ENCODE results near the gene UBN2.

The UBN2 gene

DNA sequence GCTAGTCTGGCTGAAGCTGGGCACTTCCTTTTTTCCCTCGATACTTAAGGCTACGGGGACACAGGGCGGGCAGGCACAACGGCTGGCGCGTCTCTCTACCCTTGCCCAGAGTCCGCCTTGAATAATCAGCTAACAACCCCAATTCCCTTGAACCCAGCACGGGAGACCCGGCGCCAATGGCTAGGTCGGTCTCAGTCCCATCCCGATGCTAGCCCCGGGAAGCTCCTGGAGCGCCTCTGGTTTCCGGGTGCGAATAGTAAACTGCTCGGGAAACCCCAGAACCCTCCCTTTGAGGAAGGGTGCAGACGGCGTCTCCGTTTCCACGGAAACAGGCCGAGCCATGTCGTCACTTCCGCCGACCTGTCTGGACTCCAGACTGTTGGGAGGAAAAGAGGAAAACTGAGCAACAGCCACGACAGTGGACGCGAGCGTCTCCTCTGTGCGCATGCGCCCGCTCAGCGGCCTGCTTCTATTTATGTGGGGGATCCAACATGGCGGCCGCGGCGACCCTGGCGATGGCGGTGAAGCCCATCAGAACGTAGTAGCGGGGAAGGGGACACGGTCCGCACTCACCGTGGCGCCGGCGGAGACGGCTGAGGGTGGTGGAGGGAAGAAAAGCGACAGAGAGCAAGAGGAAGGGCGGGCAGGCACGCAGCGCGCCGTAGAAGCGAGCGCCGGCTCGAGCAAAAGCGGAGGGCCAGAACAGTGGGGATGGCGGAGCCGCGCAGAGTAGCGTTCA lies at the start of gene UBN2:
UBN2 (plus strand) TSS at position 464 of the 739 bp plus-strand sequence; CDS start at position 712, 248 bp downstream.
- TF ChIP-seq, protein P1, sequence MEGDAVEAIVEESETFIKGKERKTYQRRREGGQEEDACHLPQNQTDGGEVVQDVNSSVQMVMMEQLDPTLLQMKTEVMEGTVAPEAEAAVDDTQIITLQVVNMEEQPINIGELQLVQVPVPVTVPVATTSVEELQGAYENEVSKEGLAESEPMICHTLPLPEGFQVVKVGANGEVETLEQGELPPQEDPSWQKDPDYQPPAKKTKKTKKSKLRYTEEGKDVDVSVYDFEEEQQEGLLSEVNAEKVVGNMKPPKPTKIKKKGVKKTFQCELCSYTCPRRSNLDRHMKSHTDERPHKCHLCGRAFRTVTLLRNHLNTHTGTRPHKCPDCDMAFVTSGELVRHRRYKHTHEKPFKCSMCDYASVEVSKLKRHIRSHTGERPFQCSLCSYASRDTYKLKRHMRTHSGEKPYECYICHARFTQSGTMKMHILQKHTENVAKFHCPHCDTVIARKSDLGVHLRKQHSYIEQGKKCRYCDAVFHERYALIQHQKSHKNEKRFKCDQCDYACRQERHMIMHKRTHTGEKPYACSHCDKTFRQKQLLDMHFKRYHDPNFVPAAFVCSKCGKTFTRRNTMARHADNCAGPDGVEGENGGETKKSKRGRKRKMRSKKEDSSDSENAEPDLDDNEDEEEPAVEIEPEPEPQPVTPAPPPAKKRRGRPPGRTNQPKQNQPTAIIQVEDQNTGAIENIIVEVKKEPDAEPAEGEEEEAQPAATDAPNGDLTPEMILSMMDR (conservative IDR thresholded peaks at IDR 0.05; ENCODE audit: low read depth, low read length), result no peak
- peak; percentile 98 for DNase-seq (ENCODE audit: low read depth)

DNA sequence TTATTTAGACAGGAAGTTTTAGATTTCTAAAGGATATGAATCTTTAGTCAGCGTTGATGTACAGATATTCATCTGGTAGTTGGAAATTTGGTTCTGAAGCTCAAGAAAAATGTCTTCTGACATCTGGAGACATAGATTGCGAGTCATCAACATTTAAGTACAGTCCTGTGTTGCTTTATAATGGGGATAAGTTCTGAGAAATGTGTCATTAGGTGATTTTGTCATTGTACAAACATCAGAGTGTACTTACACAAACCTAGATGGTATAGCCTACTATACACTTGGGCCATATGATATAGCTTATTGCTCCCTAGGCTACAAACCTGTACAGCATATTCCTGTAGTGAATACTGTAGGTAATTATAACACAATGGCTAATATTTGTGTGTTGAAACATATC lies 49.6 kb upstream of the UBN2 start:
- no peak for DNase-seq (ENCODE audit: low read depth)
- TF ChIP-seq, protein P1 (conservative IDR thresholded peaks at IDR 0.05; ENCODE audit: low read depth, low read length), result no peak

More for the DNA sequence above, at the start of gene UBN2:
- H3K4me3 ChIP-seq (ENCODE audit: low read depth, low read length), result peak within 1 kb of the TSS; percentile 78

DNA sequence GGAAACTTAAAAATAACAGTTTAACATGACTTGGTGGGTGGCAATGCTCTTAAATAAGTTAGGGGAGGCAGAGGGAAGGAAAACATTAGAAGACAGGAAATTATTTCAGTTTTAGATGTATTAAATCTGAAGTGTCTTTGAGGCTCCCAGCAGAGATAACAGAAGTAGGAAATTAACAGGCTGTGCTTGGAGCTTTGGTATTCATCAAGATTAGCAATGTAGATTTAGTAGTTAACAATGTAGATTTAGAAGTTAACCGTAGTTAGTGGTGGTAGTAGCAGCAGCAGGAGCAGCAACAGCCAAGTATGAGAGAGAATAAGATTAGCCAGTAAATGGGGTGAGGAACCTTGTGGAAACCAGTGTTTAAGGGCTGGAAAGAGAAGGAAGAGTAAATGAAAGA lies 48.7 kb upstream of the UBN2 start:
- DNase-seq (ENCODE audit: low read depth), result no peak

More for the DNA sequence above, 49.6 kb upstream of the UBN2 start:
- no peak overlapping the region for H3K4me3 ChIP-seq (ENCODE audit: low read depth, low read length)

DNA sequence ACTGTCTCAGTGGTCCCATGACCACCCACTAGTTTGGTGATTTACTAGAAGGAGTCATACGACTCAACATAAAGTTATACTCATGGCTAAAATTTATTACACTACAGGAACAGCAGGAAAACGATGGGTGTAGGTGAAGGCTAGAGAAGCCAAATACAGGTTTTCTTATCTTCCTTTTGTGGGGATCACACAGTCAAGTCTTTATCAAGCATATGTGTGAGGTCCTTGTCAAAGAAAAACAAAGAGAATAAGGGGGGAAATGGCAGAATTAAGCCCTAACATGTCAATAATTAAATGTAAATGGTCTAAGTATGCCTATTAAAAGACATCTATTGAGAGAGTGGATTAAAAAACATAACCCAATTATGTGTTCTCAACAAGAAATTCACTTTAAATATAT lies 47.8 kb upstream of the UBN2 start:
- TF ChIP-seq, protein P1 (conservative IDR thresholded peaks at IDR 0.05; ENCODE audit: low read depth, low read length), result no peak
- no peak for DNase-seq (ENCODE audit: low read depth)
- no peak overlapping the region for H3K4me3 ChIP-seq (ENCODE audit: low read depth, low read length)

More for the DNA sequence above, 48.7 kb upstream of the UBN2 start:
- TF ChIP-seq, protein P1 (conservative IDR thresholded peaks at IDR 0.05; ENCODE audit: low read depth, low read length), result no peak
- no peak overlapping the region for H3K4me3 ChIP-seq (ENCODE audit: low read depth, low read length)

DNA sequence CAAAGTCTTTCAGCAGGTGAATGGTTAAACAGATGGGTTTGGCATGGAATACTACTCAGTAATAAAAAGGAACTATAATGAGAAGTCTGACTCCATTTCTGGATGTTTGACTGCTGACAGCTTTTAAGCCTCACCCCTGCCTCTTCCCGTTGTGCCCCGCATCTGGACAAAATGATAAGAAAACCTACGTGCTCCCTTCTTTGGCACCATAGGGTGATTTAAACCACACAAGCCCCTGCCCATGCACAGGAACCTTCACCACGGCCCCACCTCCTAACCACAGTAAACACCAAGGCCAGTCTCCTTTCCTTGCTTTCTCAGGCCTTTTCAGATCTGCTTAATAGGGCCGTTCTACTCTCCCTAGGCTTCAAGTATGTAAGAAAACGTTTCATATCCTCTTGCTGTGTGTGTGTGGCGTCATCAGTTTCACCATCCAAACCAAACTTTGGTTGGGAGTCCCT lies 47.1 kb upstream of the UBN2 start:
- H3K4me3 ChIP-seq (ENCODE audit: low read depth, low read length), result no peak overlapping the region
- no peak for DNase-seq (ENCODE audit: low read depth)
- TF ChIP-seq, protein P1 (conservative IDR thresholded peaks at IDR 0.05; ENCODE audit: low read depth, low read length), result no peak

- TF ChIP-seq, protein P1 (conservative IDR thresholded peaks at IDR 0.05; ENCODE audit: low read depth, low read length), result no peak
- H3K4me3 ChIP-seq (ENCODE audit: low read depth, low read length), result no peak overlapping the region
- no peak for DNase-seq (ENCODE audit: low read depth)
Measured at GRCh38 chr7:139186146-139186545, 44.9 kb upstream of the UBN2 start.

DNA sequence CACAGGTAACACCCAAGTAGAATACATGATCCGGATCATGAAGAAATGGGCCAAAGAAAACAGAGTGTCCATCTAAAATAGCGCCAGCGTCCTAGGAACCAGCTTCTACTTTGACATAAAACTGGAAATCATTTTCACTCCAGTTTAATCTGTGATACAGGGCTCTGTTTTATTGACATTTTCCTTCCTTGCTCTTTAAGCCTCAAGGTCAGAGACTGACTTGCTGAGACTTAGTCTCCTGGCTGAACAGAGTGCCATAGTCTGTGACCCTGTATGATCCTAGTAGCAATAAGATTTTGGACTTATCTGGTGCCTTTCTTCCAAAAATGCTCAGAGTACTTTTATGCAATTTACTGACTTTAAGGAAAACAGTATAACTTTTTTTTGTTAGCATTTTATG lies 41.7 kb upstream of the UBN2 start:
- H3K4me3 ChIP-seq (ENCODE audit: low read depth, low read length), result no peak overlapping the region
- TF ChIP-seq, protein P1 (conservative IDR thresholded peaks at IDR 0.05; ENCODE audit: low read depth, low read length), result no peak
- DNase-seq (ENCODE audit: low read depth), result no peak
